GM21528 (cell line): ENCODE measurements around the gene TMSB15B.
"Not testable (repeated sequence)": the region's sequence is repeated elsewhere in the genome, so short reads cannot be mapped to it uniquely, and the experiment has no call there.

Source experiments
- ATAC-seq: cut with Tn5 transposase; IDR thresholded peaks from one replicate; pipeline ENCODE4 v1.9.1; 2021; ENCODE audit warnings: mild to moderate bottlenecking, moderate library complexity; ENCODE audit not compliant: unreplicated experiment, low FRiP score

Gene TMSB15B

DNA sequence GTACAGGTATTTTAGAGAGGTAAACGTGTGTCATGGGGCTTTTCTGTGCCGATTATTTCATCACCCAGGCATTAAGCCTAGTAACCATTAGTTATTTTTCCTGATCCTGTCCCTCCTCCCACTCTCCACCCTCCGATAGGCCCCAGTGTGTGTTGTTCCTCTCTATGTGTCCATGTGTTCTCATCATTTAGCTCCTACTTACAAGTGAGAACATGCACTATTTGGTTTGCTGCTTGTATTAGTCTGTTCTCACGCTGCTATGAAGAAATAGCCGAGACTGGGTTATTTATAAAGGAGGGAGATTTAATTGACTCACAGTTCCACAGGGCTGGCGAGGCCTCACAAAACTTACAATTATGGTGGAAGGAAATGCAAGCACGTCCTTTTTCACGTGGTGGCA, 53.1 kb downstream of the TMSB15B start:
- not testable (repeated sequence) for ATAC-seq
